Aorta (tissue), 5 donors: ENCODE results near the gene PPL. TPM values are rescaled to one million over a fixed set of nuclear protein-coding genes. Genes with fewer than 3 reads are reported as not detected.
"Not testable (repeated sequence)": the region's sequence is repeated elsewhere in the genome, so short reads cannot be mapped to it uniquely, and the experiment has no call there.

Experiments used
- ATAC-seq: fragments of 200-7000 bp; cut with Tn5 transposase; one replicate; pipeline ENCODE4 v1.9.1; 2022; ENCODE audit warnings: moderate library complexity; ENCODE audit not compliant: low FRiP score
- DNase-seq, 2 donors: peaks; one replicate each; pipeline ENCODE4 v3.0.0-alpha.2; 2020
- H3K27ac ChIP-seq, 2 donors: one replicate each; pipeline ENCODE4 v1.5.1; 2013; ENCODE audit warnings: low read length in 2 of 2, mild to moderate bottlenecking in 2 of 2, moderate library complexity in 2 of 2, control low read depth in 1 of 2, inconsistent platforms in 1 of 2, low read depth in 1 of 2
- H3K27me3 ChIP-seq, 2 donors: one replicate each; pipeline ENCODE4 v1.6.1; 2013; ENCODE audit warnings: control low read depth in 1 of 2, low read length in 1 of 2, mild to moderate bottlenecking in 1 of 2, moderate library complexity in 1 of 2; ENCODE audit not compliant: insufficient read depth in 2 of 2, control insufficient read depth in 1 of 2
- H3K36me3 ChIP-seq, 2 donors: one replicate each; pipeline ENCODE4 v1.6.1; 2013; ENCODE audit warnings: control low read depth in 1 of 2, low read length in 1 of 2, mild to moderate bottlenecking in 1 of 2; ENCODE audit not compliant: insufficient read depth in 2 of 2, control insufficient read depth in 1 of 2
- H3K4me1 ChIP-seq, 2 donors: one replicate each; pipeline ENCODE4 v1.6.1; 2013; ENCODE audit warnings: low read length in 2 of 2, control low read depth in 1 of 2, mild to moderate bottlenecking in 1 of 2, moderate library complexity in 1 of 2; ENCODE audit not compliant: insufficient read depth in 2 of 2, control insufficient read depth in 1 of 2
- H3K4me3 ChIP-seq, 2 donors: one replicate each; pipeline ENCODE4 v1.5.1; 2013; ENCODE audit warnings: low read length in 2 of 2, control low read depth in 1 of 2, mild to moderate bottlenecking in 1 of 2
- H3K9me3 ChIP-seq: one replicate; pipeline ENCODE4 v1.6.1; 2013; ENCODE audit warnings: mild to moderate bottlenecking, low read length; ENCODE audit not compliant: control insufficient read depth
- WGBS, 2 donors: extraction: QIAGEN DNeasy Blood & Tissue Kit; methylation state at CpG; one replicate each; pipeline ENCODE4 v1.1.7; 2013; 5-methylcytosine and 5-hydroxymethylcytosine counted together
- intact Hi-C, 2 donors: fragments of 100-400 bp; cut with DNase I; formaldehyde crosslinking; loops; one replicate each; pipeline versions ENCODE4 v1.14.2 to v1.15.0; 2022
- polyA plus RNA-seq, 2 donors: library from polyadenylated mRNA; stranded (reverse); fragments of 200-250 nt; gene quantifications; one replicate each; pipeline ENCODE4 v1.2.3, GENCODE V29; 2013
- total RNA-seq, 2 donors: library from RNA; stranded (reverse); fragmentation: NEBNext Ultra II Directional; extraction: Animal tissue kit (Norgen Biotek cat#: 25700); gene quantifications; one replicate each; pipeline ENCODE4 v1.2.1, GENCODE V29; 2021
- donor health status: healthy with polysubstance abuse.
- donor health status: Bipolar disorder and iron deficiency.
- donor health status: DM: no; HTN: no; CAD: no.
- donor health status: DM: no; HTN: no; CAD: no.
- donor health status: DM: yes; HTN: yes; CAD: no.

Gene PPL
- total and polyA plus RNA-seq, 4 donors, result 5.9 to 23.9 (median 17.4) TPM

DNA sequence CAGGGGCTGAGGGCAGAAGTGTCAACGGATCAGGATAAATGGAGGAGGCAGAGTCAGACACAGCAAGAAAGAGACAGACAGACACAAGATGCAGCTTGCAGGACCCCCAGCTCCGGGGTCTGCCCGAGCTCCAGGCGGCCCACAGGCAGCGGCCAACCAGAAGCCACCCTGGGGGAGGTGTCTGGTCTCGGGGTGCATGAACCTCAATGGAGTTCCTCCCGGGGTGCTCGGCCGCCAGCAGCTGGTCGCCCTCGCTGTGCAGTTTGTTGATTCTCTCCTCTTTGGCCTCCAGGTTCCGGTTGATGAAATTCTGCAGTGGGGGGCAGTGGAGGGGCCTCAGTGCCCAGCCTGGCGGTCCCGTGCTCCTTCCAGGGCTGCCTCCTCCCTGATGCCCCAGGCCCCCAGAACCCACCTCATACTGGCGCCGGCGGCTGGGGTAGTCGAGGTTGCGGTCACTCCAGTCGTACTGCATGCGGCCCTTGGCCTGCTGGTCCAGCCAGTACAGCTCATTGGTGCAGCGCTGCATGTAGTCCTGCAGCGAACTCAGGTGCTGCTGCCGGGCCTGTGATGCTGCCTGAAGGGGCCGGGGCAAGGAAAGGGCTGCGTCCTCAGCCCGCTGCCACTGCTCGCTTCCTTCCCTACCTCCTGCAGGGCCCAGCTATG, 38.0 kb downstream of the PPL start:
- no peaks in the 10 kb centered on the region for H3K27me3 ChIP-seq
- no peak overlapping the region for H3K27ac ChIP-seq
- 92 to 96% methylated on average over 28 of the region's 28 CpGs for WGBS, 2 donors
- H3K9me3 ChIP-seq, result no peaks in the 10 kb centered on the region
- DNase-seq (no peak), ATAC-seq (no peak)
- intact Hi-C loops, result no loop called here
- H3K4me3 ChIP-seq, result no peak overlapping the region
- no peaks in the 10 kb centered on the region for H3K36me3 ChIP-seq
- no peaks in the 10 kb centered on the region for H3K4me1 ChIP-seq

DNA sequence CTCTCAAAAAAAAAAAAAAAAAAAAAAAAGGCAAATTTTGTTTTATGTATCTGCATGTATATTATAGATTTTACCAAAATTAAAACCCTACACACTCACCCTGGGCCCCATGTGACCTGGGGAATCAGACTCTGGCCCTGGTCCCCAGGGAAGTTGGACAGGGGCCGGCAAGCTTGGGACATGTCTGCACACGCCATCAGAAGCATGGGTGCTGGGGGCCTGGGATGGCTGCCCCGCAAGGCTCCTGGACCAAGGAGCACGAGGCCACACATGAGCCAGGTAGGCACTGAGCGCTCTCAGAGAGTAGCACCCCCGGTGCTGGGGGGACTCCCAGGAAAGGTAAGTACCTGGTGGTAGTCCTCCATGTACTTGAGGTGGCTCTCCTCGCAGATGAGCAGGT, 39.6 kb downstream of the PPL start:
- ATAC-seq, result no peak
- WGBS, 2 donors, result 94 to 97% methylated on average over 7 of the region's 7 CpGs
- H3K36me3 ChIP-seq, result no peaks in the 10 kb centered on the region

DNA sequence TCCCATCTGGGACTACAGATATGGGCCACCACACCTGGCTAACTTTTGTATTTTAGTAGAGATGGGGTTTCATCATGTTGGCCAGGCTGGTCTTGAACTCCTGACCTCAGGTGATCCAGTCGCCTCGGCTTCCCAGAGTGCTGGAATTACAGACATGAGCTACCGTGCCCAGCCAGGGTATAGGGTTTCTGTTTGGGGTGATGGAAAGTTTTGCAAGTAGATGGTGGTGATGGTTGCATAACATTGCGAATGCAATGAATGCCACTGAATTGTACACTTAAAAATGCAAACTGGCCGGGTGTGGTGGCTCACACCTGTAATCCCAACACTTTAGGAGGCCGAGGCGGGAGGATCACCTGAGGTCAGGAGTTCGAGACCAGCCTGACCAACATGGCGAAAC, 40.2 kb downstream of the PPL start:
- H3K36me3 ChIP-seq, ATAC-seq, H3K27ac ChIP-seq, H3K4me1 ChIP-seq, DNase-seq, H3K9me3 ChIP-seq, H3K27me3 ChIP-seq, H3K4me3 ChIP-seq, intact Hi-C loops: not testable (repeated sequence)
- WGBS, 2 donors, result 92 to 95% methylated on average over 8 to 9 of the region's 9 CpGs

More for the DNA sequence above, 39.6 kb downstream of the PPL start:
- Histone ChIP-seq H3K4me1 (no peaks in the 10 kb centered on the region), H3K27ac (no peak overlapping the region), H3K9me3 (no peaks in the 10 kb centered on the region), H3K4me3 (no peak overlapping the region), H3K27me3 (no peaks in the 10 kb centered on the region)
- no peak for DNase-seq
- intact Hi-C loops, result no loop called here

DNA sequence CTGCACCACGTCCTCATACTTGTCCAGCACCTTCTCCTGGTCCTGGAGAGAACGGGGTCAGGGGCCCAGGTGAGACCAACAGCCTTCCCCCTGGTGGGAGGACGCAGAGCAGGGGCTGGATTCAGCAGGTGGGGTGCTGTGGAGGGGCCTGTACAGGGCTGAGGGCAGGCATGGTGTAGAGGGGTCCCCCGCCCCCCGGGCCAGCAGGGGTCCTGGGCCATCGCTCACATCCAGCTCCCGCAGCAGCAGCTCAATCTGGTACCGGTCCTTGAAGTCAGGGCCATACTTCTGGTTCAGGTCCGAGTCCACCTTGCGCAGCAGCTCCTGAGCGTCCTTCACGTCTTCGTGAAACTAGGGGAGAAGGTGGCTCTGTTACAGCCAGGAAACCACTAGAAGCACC, 41.6 kb downstream of the PPL start:
- Histone ChIP-seq H3K4me3 (no peak overlapping the region), H3K36me3 (no peaks in the 10 kb centered on the region), H3K27ac (no peak overlapping the region), H3K9me3 (no peaks in the 10 kb centered on the region), H3K4me1 (no peaks in the 10 kb centered on the region), H3K27me3 (no peaks in the 10 kb centered on the region)
- DNase-seq (no peak), ATAC-seq (no peak)
- 92 to 93% methylated on average over 13 of the region's 13 CpGs for WGBS, 2 donors
- intact Hi-C loops, result no loop called here

GRCh38 chr16:4894276-4895150, 42.4 kb downstream of the PPL start:
- Histone ChIP-seq H3K27ac (no peak overlapping the region), H3K36me3 (peaks cover 0 to 2% of the 10 kb centered on the region in 2 donors), H3K27me3 (no peaks in the 10 kb centered on the region), H3K4me1 (no peaks in the 10 kb centered on the region), H3K4me3 (no peak overlapping the region), H3K9me3 (no peaks in the 10 kb centered on the region)
- ATAC-seq (no peak), DNase-seq (no peak)
- WGBS, 2 donors, result 86 to 88% methylated on average over 22 of the region's 22 CpGs
- intact Hi-C loops, result no loop called here

DNA sequence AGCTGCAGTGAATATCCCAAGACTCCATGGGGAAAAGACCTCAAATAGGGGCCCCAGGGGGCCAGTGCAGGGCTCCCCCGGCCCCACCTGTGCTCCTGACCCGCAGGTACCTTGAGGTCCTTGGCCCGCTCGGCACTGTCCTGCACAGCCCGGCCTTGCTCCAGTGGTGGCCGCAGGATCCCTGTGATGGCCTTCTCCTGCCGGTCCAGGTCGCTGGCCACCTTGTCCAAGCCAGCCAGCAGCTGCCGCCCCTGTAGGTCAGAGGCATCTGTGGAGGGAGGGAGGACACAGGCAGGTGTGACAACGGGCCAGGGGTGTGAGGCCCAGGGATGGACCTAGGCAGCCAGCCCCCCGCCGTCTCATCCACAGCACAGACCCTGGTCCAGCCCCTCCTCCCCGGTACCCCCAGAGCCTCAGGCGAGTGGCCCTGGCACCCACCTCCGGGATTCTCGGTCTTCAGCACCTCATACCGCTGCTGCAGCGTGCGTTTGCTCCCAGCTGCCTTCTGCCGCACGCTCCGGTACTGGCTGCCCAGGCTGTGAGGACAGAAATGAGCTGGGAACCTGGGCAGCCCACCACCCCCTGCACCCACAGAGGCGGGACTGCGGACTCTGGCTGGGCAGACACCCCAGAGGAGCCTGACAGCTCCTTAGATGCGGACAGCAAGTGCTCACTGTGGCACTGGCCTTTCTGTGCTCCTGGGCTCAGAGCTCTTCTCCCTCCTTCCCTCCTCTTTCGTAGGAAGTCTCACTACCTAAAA, 43.7 kb downstream of the PPL start:
- no peak for DNase-seq
- Histone ChIP-seq H3K27me3 (no peaks in the 10 kb centered on the region), H3K4me3 (no peak overlapping the region), H3K27ac (no peak overlapping the region), H3K9me3 (no peaks in the 10 kb centered on the region), H3K36me3 (peaks cover 0 to 2% of the 10 kb centered on the region in 2 donors), H3K4me1 (no peaks in the 10 kb centered on the region)
- no peak for ATAC-seq
- WGBS, 2 donors, result 87 to 88% methylated on average over 26 of the region's 26 CpGs
- intact Hi-C loops, result no loop called here

- intact Hi-C loops, result no loop called here
- Histone ChIP-seq H3K27me3 (no peaks in the 10 kb centered on the region), H3K4me3 (no peak overlapping the region), H3K9me3 (no peaks in the 10 kb centered on the region), H3K36me3 (peaks cover 0 to 2% of the 10 kb centered on the region in 2 donors), H3K27ac (no peak overlapping the region), H3K4me1 (no peaks in the 10 kb centered on the region)
- ATAC-seq (no peak), DNase-seq (no peak)
- 41 to 45% methylated on average over 23 of the region's 23 CpGs for WGBS, 2 donors
These were observed 44.4 kb downstream of the PPL start for GRCh38 chr16:4892361-4893102.

DNA sequence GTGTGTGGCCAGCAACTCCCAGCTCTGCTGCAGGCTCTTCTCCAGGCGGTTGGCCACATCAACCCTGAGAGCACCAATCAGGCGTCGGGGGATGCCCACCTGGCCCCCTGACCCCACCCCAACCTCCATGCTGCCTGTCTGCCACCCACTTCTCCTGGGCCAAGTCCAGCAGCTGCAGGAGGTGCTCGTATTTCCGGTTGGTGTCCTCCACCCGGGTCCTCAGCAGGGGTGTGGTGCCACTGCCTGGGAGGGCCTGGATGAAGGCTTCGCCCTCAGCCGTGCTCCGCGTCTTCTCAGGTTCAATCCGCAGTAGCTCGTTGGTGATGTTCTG, 45.1 kb downstream of the PPL start:
- ATAC-seq (no peak), DNase-seq (no peak)
- H3K4me3 ChIP-seq, result no peak overlapping the region
- no peaks in the 10 kb centered on the region for H3K4me1 ChIP-seq
- WGBS, 2 donors, result 81 to 88% methylated on average over 12 of the region's 12 CpGs
- no peaks in the 10 kb centered on the region for H3K9me3 ChIP-seq
- H3K27ac ChIP-seq, result no peak overlapping the region
- no peaks in the 10 kb centered on the region for H3K27me3 ChIP-seq
- peaks cover 0 to 2% of the 10 kb centered on the region in 2 donors for H3K36me3 ChIP-seq
- intact Hi-C loops, result no loop called here
